ENCODE results near the gene PLA2G4B. TPM values are rescaled to one million over a fixed set of nuclear protein-coding genes. Genes with fewer than 3 reads are reported as not detected.

The PLA2G4B gene
- total and polyA plus RNA-seq, 2 of the 8 experiments (the other 6 are each of a cell fraction or from before 2014, with no cell fraction given) = 4.2 to 9.2 TPM

DNA sequence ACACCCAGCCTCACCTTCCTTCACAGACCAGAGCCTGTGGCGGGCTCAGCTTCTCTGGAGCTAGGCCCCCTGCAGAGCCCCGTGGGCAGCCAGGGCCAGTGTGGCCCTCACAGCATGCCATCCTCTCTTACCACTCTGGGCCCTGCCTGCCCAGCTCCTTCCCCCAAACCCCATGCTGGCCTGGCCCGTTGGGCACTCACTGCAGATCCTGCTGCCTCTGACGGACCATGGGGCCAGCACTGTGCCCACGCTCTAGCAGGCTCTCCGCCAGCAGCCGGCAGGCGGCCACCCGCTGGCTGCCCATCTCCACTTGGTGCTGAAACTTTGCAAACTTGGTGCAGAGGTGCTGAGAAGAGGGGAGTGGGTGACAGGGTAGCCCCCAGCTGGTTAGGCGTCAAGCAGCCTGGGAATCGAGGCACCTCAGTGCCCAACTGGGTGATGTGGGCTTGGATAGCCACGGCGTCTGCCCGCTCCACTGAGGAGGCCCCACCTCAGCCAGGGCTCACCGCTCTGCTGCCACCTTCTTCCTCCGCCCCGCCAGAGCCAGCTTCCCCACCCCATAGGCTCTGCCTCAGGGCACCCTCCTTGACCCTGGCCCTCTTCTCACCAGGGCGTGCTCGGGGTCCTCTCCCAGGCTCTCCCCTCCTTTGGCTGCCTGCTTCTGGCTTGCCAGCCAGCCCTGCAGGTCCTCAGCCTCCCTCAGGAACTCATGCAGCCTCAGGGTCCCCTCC, 32.7 kb downstream of the PLA2G4B start:
- Histone ChIP-seq H2BK5ac (ENCODE audit: low read depth, low read length) (no peak overlapping the region), H2BK15ac (ENCODE audit: low read length) (no peak overlapping the region), H3K4me1 (replicated peaks in 1 of 4; ENCODE audit: control insufficient read depth in 3 of 4, insufficient read depth in 4 of 4, low read length in 3 of 4) (no peaks in the 10 kb centered on the region; a peak in 1 of 7 replicates), H3K27ac (ENCODE audit: low read depth, low read length) (no peak overlapping the region), H3K18ac (ENCODE audit: extremely low read depth, low read length) (no peak overlapping the region), H2AK5ac (ENCODE audit: low read depth, low read length) (no peak overlapping the region), H3K23me2 (ENCODE audit: low read depth, low read length) (no peaks in the 10 kb centered on the region), H3K4me2 (ENCODE audit: insufficient read depth in 1 of 2, low read depth in 2 of 2, low read length in 2 of 2) (no peak overlapping the region), H2AFZ (ENCODE audit: low read length) (no peak overlapping the region), H3K4ac (replicated peaks; ENCODE audit: insufficient read length, low read depth, low read length) (no peak overlapping the region), H4K5ac (ENCODE audit: insufficient read length, low read depth, low read length) (no peak overlapping the region), H2BK120ac (replicated peaks; ENCODE audit: low read depth, low read length) (no peak overlapping the region), H3K23ac (ENCODE audit: insufficient read length) (no peak overlapping the region), H4K20me1 (replicated peaks in 1 of 2; ENCODE audit: control insufficient read depth in 1 of 2, insufficient read depth in 2 of 2, low read length in 2 of 2) (peaks cover 0 to 2% of the 10 kb centered on the region in 2 experiments), H3K79me1 (ENCODE audit: low read depth, low read length) (no peaks in the 10 kb centered on the region), H3K9me3 (ENCODE audit: insufficient read depth in 2 of 2, low read depth in 1 of 2, low read length in 1 of 2) (no peaks in the 10 kb centered on the region), H3K27me3 (replicated peaks in 1 of 4; ENCODE audit: control insufficient read depth in 3 of 4, extremely low read depth in 1 of 4, insufficient read depth in 3 of 4, low read length in 3 of 4) (no peaks in the 10 kb centered on the region), H3K9ac (replicated peaks in 1 of 4; ENCODE audit: extremely low read depth in 1 of 4, low read depth in 3 of 4, low read length in 3 of 4) (no peak overlapping the region), H3K36me3 (ENCODE audit: control insufficient read depth in 2 of 4, insufficient read depth in 4 of 4, low read length in 3 of 4) (no peaks in the 10 kb centered on the region), H3K14ac (ENCODE audit: insufficient read length) (no peak overlapping the region), H3K56ac (replicated peaks; ENCODE audit: insufficient read length, low read depth, low read length) (no peak overlapping the region), H4K8ac (ENCODE audit: extremely low read depth, insufficient read depth, low read length) (no peak overlapping the region), H2BK12ac (ENCODE audit: low read depth, low read length) (no peak overlapping the region), H2BK20ac (ENCODE audit: low read length) (no peak overlapping the region), H3K79me2 (ENCODE audit: control insufficient read depth in 1 of 2, insufficient read depth in 2 of 2, low read length in 2 of 2) (no peaks in the 10 kb centered on the region), H4K91ac (replicated peaks; ENCODE audit: insufficient read length, low read length) (no peak overlapping the region), H3K4me3 (ENCODE audit: extremely low read depth in 1 of 4, insufficient read depth in 2 of 4, low read depth in 3 of 4, low read length in 4 of 4) (no peak overlapping the region)
- 91% methylated on average over 16 of the region's 19 CpGs; no CpG with 5 or more reads in 1 of the 2 experiments for WGBS, 2 experiments (ENCODE audit: extremely low coverage in 1 of 2, insufficient coverage in 1 of 2, insufficient read length in 1 of 2, insufficient replicate concordance in 2 of 2, low coverage in 1 of 2, low lambda C conversion rate in 2 of 2, missing lambda C conversion rate in 1 of 2)
- CTCF ChIA-PET (ENCODE audit: partially characterized antibody) = interaction anchor here (0.8 to 2.7 kb wide), 8 partner anchors 9 to 98 kb away, joined by 3 to 8 read pairs (median 5); partner anchors contain the start of gene MAPKBP1
- FAIRE-seq (no peak), DNase-seq (ENCODE audit: low read depth in 1 of 2, low spot score in 2 of 2) (no peak)
- POLR2A ChIA-PET (ENCODE audit: partially characterized antibody) = interaction anchor here (0.6 to 2.2 kb wide), 2 partner anchors 19 to 203 kb away, joined by 3 to 4 read pairs; no protein-coding TSS in a partner anchor
- TF ChIP-seq GTF2F1 (IDR thresholded peaks at IDR 0.05; ENCODE audit: borderline replicate concordance, low read depth, low read length) (no peak), GABPA (IDR thresholded peaks at IDR 0.05; ENCODE audit: borderline replicate concordance, insufficient read depth, low read length) (no peak), POU5F1 (IDR thresholded peaks at IDR 0.05; ENCODE audit: low read depth, low read length) (no peak), EP300 (IDR thresholded peaks at IDR 0.05; ENCODE audit: borderline replicate concordance in 1 of 2, low read depth in 2 of 2, low read length in 2 of 2) (no peak)
